Stomach (tissue), 4 donors: ENCODE data around the gene ANGPTL5.

ENCODE experiments used
- CTCF ChIP-seq, 7 experiments: fragments of 450-650 bp in 4 of 7; fragments of 200-600 bp in 3 of 7; sonication (generic) in 3 of 7; IDR thresholded peaks; one replicate each; pipeline ENCODE4 v1.5.1; 2016 to 2019; ENCODE audit warnings: antibody characterized with exemption in 7 of 7, control low read depth in 2 of 7, mild to moderate bottlenecking in 1 of 7
- EP300 ChIP-seq: sonication (generic); formaldehyde crosslinking; IDR thresholded peaks from one replicate; pipeline ENCODE4 v1.6.1; 2017; ENCODE audit warnings: antibody characterized with exemption
- POLR2A ChIP-seq, 4 donors: fragments of 450-650 bp; IDR thresholded peaks; one replicate each; pipeline ENCODE4 v1.6.1; 2016; ENCODE audit warnings: antibody characterized with exemption in 4 of 4, control low read depth in 2 of 4, mild to moderate bottlenecking in 1 of 4, moderate library complexity in 1 of 4
- POLR2AphosphoS5 ChIP-seq, 3 donors: sonication (generic); formaldehyde crosslinking; IDR thresholded peaks; one replicate each; pipeline ENCODE4 v1.6.1; 2016; ENCODE audit warnings: antibody characterized with exemption in 3 of 3

- no peak for TF ChIP-seq CTCF (IDR thresholded peaks at IDR 0.05)
- TF ChIP-seq POLR2AphosphoS5 (IDR thresholded peaks at IDR 0.05): no peak
- TF ChIP-seq POLR2A (IDR thresholded peaks at IDR 0.05): no peak
- TF ChIP-seq EP300: no peak
These were observed 71.7 kb downstream of the ANGPTL5 start for GRCh38 chr11:101844608-101845007.
